ENCODE data around the gene TNNT3. TPM values are rescaled to one million over a fixed set of nuclear protein-coding genes. Genes with fewer than 3 reads are reported as not detected.

TNNT3 gene
- total and polyA plus RNA-seq, 10 donors = 0.64 to 4.9 (median 2.0) TPM; not detected in 1

- H3K27me3 ChIP-seq (replicated peaks in 1 of 7) = peaks cover 0 to 8% (median 0%) of the 10 kb centered on the region in 7 donors
- H3K4me1 ChIP-seq = peaks cover 5 to 56% (median 42%) of the 10 kb centered on the region in 6 donors
- H3K36me3 ChIP-seq = peaks cover 0 to 73% (median 50%) of the 10 kb centered on the region in 6 donors
- peak; percentile 52 to 85 (median 69) for TF ChIP-seq POLR2AphosphoS5 (IDR thresholded peaks at IDR 0.05)
- TF ChIP-seq CTCF (IDR thresholded peaks at IDR 0.05 in 8 of 11, conservative IDR thresholded peaks at IDR 0.05 in 3 of 11) = peak in 1 of 11 experiments; percentile 13
- no peak for TF ChIP-seq POLR2A (IDR thresholded peaks at IDR 0.05)
- WGBS, 5 donors = 31 to 47% (median 37%) methylated on average over 17 to 34 of the region's 34 CpGs
- H3K4me3 ChIP-seq = peak overlapping the region in 2 of 8 donors; percentile 13 to 38
- intact Hi-C loops (cut with DNase I; ENCODE audit: low total_unique reads) = no loop called here
- no peaks in the 10 kb centered on the region for H3K9me3 ChIP-seq
- DNase-seq = peak; percentile 93
- peak overlapping the region in 7 of 8 donors; percentile 1 to 79 (median 71) for H3K27ac ChIP-seq
These were observed 30.1 kb upstream of the TNNT3 start for GRCh38 chr11:1889224-1889930.

GRCh38 chr11:1889941-1890855 lies 29.3 kb upstream of the TNNT3 start:
- DNase-seq = peak; percentile 80
- 37 to 62% (median 52%) methylated on average over 28 to 33 of the region's 33 CpGs for whole genome bisulfite sequencing, 5 donors

GRCh38 chr11:1890856-1891830 lies 28.4 kb upstream of the TNNT3 start:
- Histone ChIP-seq H3K27ac (peak overlapping the region in 5 of 8 donors; percentile 5 to 79 (median 71)), H3K27me3 (replicated peaks in 1 of 7) (peaks cover 0 to 8% (median 0%) of the 10 kb centered on the region in 7 donors), H3K4me3 (peak overlapping the region in 1 of 8 donors; percentile 5), H3K36me3 (peaks cover 0 to 55% (median 32%) of the 10 kb centered on the region in 6 donors), H3K4me1 (peaks cover 5 to 56% (median 42%) of the 10 kb centered on the region in 6 donors), H3K9me3 (no peaks in the 10 kb centered on the region)
- intact Hi-C loops (cut with DNase I; ENCODE audit: low total_unique reads) = no loop called here
- 24 to 58% (median 48%) methylated on average over 18 to 34 of the region's 34 CpGs for WGBS, 5 donors
- TF ChIP-seq CTCF (IDR thresholded peaks at IDR 0.05 in 8 of 11, conservative IDR thresholded peaks at IDR 0.05 in 3 of 11) = no peak
- peak; percentile 45 to 69 (median 54) for TF ChIP-seq POLR2AphosphoS5 (IDR thresholded peaks at IDR 0.05)
- peak; percentile 81 for DNase-seq

More at GRCh38 chr11:1889941-1890855, 29.3 kb upstream of the TNNT3 start:
- Histone ChIP-seq H3K9me3 (no peaks in the 10 kb centered on the region), H3K4me3 (peak overlapping the region in 2 of 8 donors; percentile 13 to 38), H3K27ac (peak overlapping the region in 7 of 8 donors; percentile 1 to 79 (median 71)), H3K4me1 (peaks cover 5 to 56% (median 42%) of the 10 kb centered on the region in 6 donors), H3K36me3 (peaks cover 0 to 64% (median 42%) of the 10 kb centered on the region in 6 donors), H3K27me3 (replicated peaks in 1 of 7) (peaks cover 0 to 8% (median 0%) of the 10 kb centered on the region in 7 donors)
- intact Hi-C loops (cut with DNase I; ENCODE audit: low total_unique reads) = no loop called here
- TF ChIP-seq CTCF (IDR thresholded peaks at IDR 0.05 in 8 of 11, conservative IDR thresholded peaks at IDR 0.05 in 3 of 11) = no peak
- TF ChIP-seq POLR2AphosphoS5 (IDR thresholded peaks at IDR 0.05) = no peak
- TF ChIP-seq POLR2A (IDR thresholded peaks at IDR 0.05) = no peak
